ENCODE measurements around the gene PLEKHH1.

The PLEKHH1 gene

DNA sequence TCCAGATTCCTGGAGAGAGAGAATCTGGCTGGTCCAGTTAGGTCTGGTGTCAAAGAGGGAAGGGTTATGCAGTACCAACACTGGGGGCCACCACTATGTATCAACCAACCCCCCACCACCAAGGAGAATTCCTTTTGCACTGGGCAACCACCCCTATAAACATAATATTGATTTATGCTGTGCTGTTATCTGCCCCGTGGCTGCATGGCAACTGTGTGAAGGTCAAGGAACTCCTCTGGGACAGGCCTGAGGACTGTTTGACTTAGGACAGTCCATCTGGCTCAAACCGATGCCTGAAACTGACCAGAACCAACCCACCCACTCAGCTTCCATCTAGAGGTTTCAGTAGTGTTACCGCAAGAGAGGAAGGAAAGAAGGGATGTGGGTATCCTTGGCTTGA, 20.5 kb downstream of the PLEKHH1 start:
- no peak for TF ChIP-seq CTCF (IDR thresholded peaks at IDR 0.05)
- TF ChIP-seq ZFX (IDR thresholded peaks at IDR 0.05; ENCODE audit: borderline replicate concordance) = no peak
- no peak overlapping the region for H3K27ac ChIP-seq

DNA sequence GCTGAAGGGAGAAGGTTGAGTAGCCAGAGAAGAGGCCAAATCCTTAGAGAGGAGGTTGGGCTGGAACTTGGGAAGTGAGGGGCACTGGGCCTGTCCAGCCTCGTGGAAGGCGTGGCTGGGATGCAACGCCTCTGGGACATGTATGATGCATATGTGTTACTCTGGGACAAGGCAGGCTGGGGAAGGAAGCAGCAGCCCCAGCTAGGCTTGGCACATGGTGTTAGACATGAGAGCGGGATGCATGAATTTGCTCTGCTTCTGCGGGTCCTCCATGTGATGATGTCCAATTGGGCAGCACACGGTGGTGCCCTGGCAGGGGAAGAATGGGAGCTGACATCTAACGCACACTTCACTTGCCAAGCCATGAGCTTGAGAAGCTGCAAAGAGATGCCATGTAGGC, 21.3 kb downstream of the PLEKHH1 start:
- no peak for TF ChIP-seq CTCF (IDR thresholded peaks at IDR 0.05)
- TF ChIP-seq ZFX (IDR thresholded peaks at IDR 0.05; ENCODE audit: borderline replicate concordance) = no peak

DNA sequence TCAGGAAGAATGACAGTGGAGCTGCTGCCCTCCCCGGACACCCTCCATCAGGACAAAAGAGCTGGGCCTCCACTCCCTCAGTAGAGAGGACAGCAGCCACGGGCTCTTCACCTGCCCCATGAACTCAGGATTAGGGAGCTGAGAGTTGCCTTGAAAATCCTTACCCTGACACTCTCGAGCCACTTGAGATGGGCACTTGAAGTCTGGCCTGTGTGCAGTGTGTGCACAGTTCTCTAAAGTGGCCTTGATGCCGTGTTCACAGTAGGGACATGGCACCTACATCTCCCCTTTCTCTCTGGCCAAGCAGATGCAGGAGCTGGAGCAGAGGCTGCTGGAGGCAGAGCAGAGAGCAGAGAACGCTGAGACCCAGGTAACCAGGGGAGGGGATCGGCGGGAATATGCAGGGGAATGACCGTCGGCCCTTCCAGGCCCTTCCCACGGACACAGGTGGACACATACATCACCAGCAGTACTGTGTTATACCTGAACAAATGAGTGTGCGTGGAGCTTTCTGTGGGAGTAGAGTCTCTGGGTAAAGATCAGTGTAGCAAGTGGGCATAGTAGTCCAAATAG, 22.5 kb downstream of the PLEKHH1 start:
- TF ChIP-seq CTCF (IDR thresholded peaks at IDR 0.05) (no peak), ZFX (IDR thresholded peaks at IDR 0.05; ENCODE audit: borderline replicate concordance) (no peak)
- no peak overlapping the region for H3K27ac ChIP-seq

More for the DNA sequence above, 21.3 kb downstream of the PLEKHH1 start:
- no peak overlapping the region for H3K27ac ChIP-seq

DNA sequence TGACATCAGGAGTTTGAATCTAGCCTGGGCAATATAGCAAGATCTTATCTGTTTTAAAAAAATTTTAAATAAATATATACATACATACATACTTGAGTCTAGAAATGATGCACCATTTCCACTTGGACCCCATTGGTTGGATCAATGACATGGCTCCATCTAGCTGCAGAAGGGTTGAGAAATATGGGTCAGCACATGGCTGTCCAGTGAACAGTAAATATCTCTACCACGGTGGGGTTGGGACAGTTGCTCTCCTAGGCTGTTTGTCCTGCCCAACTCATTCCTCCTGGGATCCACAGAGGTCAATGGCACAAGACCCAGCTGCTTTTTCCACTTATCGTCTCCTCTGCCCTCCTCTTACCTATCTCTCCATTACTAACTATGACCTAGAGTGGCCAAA, 23.6 kb downstream of the PLEKHH1 start:
- H3K27ac ChIP-seq = no peak overlapping the region
- TF ChIP-seq ZFX (IDR thresholded peaks at IDR 0.05; ENCODE audit: borderline replicate concordance) (no peak), CTCF (IDR thresholded peaks at IDR 0.05) (no peak)

DNA sequence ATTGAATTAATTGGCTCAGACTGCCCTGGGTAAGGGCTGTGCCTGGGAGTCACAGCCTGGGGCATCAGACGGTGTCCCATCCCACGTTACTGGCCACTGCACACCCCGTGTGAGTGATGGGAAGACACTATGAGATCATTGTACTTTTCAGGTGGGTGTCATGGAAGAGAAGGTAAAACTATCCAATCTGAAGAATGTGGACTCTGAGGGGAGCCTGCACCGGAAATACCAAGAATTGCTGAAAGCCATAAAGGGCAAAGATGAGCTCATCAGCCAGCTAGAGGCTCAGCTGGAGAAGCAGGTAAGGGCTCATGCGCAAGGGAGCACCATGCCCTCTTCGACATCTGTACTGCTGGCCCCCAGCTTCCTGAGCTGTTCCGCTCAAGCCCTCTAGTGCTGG, 24.0 kb downstream of the PLEKHH1 start:
- H3K27ac ChIP-seq = no peak overlapping the region
- no peak for TF ChIP-seq CTCF (IDR thresholded peaks at IDR 0.05)

- TF ChIP-seq ZFX (IDR thresholded peaks at IDR 0.05; ENCODE audit: borderline replicate concordance) (no peak), CTCF (IDR thresholded peaks at IDR 0.05) (no peak)
- no peak overlapping the region for H3K27ac ChIP-seq
These were observed 24.6 kb downstream of the PLEKHH1 start for GRCh38 chr14:67557656-67558055.

- H3K27ac ChIP-seq = no peak overlapping the region
- no peak for TF ChIP-seq CTCF (IDR thresholded peaks at IDR 0.05)
- no peak for TF ChIP-seq ZFX (IDR thresholded peaks at IDR 0.05; ENCODE audit: borderline replicate concordance)
These were observed 26.5 kb downstream of the PLEKHH1 start for GRCh38 chr14:67559639-67560038.
